HG03565 (cell line): Measurements from ENCODE around the gene MMP1.

Experiments
- ATAC-seq: cut with Tn5 transposase; IDR thresholded peaks from one replicate; pipeline ENCODE4 v1.9.1; 2021; ENCODE audit warnings: mild to moderate bottlenecking, moderate library complexity; ENCODE audit not compliant: unreplicated experiment

MMP1 gene

GRCh38 chr11:102798012-102798746 is at the start of gene MMP1:
Gene MMP1 (minus strand): TSS chr11:102798160. CDS start chr11:102798092, 68 bp downstream.
- ATAC-seq, result no peak

GRCh38 chr11:102846292-102846691 is 48.3 kb upstream of the MMP1 start:
- no peak for ATAC-seq

- ATAC-seq, result no peak
These were observed 45.5 kb upstream of the MMP1 start, which contains the start of gene MMP3 for GRCh38 chr11:102843489-102843888. Gene MMP3 (minus strand): TSS chr11:102843609. CDS start chr11:102843546, 63 bp downstream.

DNA sequence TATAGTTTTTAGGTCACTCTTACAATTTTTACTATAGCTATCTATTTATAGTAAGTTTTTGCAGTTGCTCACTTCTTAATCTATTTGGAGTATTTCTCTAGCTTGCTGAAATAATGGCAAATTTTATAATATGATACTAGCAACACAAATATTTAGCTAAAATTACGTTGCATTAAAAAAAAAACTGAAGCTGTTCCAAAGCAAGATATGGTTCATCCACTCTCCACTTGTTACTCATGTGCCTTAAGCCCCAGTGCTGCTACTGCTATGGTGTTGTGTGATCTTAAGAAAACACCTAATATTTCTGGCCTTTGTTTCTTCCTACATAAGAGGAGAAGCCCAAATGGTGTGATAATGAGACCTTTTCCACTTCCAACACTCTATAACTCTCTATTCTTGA is 45.0 kb upstream of the MMP1 start:
- ATAC-seq, result no peak

DNA sequence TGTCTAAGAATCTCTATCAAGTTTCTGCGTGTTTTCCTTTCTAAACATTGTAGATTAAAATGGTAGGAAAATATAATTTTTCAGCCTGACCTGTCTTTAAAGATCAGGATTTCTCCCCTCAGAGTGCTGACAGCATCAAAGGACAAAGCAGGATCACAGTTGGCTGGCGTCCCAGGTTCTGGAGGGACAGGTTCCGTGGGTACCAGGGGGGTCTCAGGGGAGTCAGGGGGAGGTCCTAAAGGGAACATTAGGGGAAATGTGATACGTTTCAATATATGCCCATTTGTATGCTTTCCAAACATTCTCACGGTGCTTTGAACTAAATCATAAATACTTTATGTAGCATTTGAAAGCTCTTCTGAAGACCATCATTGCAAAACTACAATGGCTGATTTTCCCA is 42.1 kb upstream of the MMP1 start:
- no peak for ATAC-seq

- no peak for ATAC-seq
These were observed 39.7 kb upstream of the MMP1 start for GRCh38 chr11:102837646-102838045.

GRCh38 chr11:102837156-102837555 is 39.2 kb upstream of the MMP1 start:
- no peak for ATAC-seq

GRCh38 chr11:102836290-102836875 is 38.4 kb upstream of the MMP1 start:
- no peak for ATAC-seq

GRCh38 chr11:102833731-102834130 is 35.8 kb upstream of the MMP1 start:
- no peak for ATAC-seq

- ATAC-seq, result no peak
These were observed 34.7 kb upstream of the MMP1 start for GRCh38 chr11:102832612-102833011.

- ATAC-seq, result no peak
These were observed 33.8 kb upstream of the MMP1 start for GRCh38 chr11:102831489-102832440.

DNA sequence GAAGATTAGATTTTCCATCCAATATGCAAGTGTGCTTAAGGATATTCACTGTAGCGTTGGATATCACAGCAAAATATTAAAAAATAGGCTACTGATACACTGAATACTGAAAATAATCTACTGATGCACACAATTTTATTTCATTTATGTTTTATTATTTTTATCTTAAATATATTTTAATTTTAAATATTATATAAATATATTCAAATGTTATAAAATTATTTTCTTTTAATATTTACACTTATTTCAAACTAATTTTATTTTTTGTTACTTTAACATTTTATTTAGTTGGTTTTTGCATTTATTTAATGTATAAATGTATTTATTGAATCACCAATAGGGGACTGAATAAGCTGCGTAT is 33.1 kb upstream of the MMP1 start:
- ATAC-seq, result no peak

DNA sequence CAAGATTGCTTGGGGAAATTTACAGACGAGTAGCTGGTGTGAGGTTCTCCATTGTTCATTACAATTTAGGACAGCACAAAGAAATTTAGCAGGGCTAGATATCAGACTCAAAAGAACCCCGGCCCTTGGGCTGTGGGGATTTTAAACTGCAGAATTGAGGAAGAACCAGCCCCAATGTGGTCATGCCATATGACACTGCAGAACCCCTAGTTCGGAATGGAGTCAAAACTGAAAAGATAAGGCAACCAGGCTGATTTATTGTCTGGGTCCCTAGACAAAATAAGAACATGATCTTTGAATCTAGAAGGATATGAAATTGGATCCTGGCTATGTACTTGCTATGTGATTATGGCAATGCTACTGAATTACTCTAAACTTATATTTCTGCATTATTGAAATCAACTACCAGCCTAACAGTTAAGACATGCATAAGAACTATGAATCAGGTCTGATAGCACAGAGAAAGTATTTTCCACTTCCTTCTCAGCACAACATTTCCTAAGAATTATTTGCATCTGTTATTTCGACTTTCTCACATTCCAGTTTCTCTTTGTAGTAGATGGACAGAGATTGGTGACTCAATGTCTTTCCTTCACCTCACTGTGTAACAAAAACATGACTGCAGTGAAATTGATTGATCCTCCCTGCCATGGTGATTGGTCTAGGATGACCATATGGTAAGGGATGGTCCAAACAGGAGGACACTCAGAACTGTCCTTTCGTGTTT is 32.2 kb upstream of the MMP1 start:
- ATAC-seq, result no peak

GRCh38 chr11:102829316-102830000 is 31.5 kb upstream of the MMP1 start:
- ATAC-seq, result no peak

- ATAC-seq, result no peak
These were observed 26.6 kb upstream of the MMP1 start for GRCh38 chr11:102824556-102824955.

DNA sequence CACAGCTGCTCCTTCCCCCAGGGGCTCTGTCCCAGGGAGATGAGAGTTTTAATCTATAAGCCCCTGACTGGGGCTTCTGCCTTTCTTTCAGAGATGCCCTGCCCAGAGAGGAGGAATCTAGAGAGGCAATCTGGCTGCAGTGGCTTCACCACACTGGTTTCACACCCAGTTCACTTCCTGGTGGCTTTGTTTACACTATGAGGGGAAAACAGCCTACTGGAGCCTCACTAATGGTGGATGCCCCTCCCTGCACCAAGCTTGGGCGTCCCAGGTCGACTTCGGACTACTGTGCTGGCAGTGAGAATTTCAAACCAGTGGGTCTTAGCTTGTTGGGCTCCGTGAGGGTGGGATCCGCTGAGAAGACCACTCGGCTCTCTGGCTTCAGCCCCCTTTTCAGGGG is 21.5 kb upstream of the MMP1 start:
- ATAC-seq, result no peak

- no peak for ATAC-seq
These were observed 15.5 kb upstream of the MMP1 start for GRCh38 chr11:102813484-102813883.

DNA sequence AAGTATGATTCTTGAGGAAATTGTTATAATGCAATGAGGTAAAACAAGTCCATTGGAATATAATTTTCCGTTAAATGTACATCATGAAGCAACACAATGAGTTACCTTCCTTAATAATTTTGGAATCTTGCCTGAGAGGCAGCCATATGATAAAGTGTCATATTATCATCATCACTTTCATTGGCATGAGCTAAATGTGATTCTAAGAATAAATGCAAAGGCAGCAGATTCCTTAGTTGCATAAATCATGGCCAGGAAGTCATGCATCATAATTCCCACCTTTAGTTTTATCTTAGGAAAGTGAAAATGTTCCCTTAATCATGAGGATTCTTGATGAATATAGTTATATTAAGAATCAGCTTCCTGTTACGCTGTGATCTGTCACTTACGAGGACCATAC is 14.2 kb upstream of the MMP1 start:
- ATAC-seq, result no peak

DNA sequence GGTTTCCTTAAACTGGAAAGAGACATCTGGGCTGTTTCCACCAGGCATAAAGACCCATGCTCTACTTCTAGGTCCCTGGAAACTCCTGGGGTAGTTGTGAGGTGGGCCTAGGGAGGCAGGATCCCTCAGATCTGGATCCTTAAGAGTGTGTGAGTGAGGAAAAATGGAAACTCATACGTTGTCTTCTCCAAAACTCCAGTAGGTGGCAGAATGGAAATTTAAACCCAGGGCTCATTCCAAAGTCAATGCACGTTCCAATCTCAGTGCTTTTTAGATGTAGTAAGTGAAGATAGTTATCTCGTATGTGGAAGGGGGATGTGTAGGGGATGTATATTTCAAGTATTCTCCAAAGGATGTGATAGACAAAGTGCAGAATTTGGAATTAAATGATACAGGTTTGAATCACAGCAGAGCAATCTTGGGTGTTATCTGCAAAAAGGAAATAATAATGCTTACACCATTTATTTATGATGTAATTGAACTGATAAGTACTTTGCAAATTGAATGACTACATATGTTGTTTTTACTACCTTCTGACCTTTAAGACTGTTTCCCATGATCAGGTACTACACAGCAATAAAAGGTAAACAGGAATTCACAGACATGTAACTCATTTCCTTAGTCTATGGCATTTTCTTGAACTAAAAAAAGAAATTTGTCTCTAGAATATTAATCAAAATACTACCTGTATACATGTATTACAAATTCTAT is 13.1 kb upstream of the MMP1 start:
- ATAC-seq, result no peak

DNA sequence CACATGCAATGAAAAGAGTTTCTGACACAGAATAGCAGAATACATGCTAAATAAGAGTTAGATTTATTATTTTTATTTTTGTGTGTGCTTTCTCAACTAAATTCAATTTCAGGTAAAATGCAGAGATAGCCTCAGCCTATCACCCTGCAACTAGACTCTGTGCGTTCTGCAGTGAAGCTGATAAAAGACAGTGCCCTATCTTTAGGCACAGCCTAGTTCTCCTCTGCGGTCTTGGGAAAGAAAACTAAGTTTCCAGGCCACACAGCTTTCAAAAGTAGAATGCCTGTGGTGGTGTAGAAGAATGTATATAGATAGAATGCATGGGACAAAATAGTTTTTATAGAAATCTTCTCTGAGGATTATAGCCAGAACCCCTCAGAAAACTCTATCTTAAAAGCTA is 12.0 kb upstream of the MMP1 start:
- no peak for ATAC-seq
